ENCODE results near the gene SLC6A8.

DNA sequence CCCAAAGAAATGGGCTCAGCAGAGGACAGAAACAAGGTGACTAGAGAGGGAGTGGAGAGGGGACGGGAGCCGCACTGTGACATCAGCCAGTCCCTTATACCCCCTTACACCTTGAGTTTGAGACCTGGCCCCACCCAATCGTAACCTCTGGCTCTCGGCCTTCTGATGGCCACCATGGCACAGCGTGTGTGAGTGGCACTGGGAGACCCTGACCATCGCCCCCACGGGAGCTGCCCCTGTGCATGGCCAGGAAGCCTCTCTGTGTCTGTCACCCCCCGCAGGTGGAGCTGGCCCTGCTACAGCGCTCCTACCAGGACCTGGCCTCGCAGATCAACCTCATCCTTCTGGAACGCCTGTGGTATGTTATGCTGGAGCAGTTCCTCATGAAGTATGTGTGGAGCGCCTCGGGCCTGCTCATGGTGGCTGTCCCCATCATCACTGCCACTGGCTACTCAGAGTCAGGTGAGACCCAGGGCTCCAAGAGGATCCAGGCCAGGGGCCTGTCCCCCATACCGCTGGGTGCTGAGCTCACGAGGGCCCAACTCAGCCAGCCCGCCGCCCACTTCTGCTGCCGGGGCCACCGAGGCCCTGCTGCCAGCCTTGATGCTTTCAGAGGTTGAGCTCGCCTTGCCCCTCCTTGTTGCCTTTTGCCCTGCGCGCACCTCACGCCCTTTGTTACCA, 41.4 kb downstream of the SLC6A8 start:
- TF ChIP-seq BCL3 (IDR thresholded peaks at IDR 0.05) (no peak), POLR2A (IDR thresholded peaks at IDR 0.05; ENCODE audit: low read length) (no peak), CTCF (IDR thresholded peaks at IDR 0.05) (no peak), JUNB (IDR thresholded peaks at IDR 0.05) (no peak), NR3C1 (IDR thresholded peaks at IDR 0.05) (no peak), ESRRA (IDR thresholded peaks at IDR 0.05; ENCODE audit: borderline replicate concordance, low read length) (no peak), RCOR1 (IDR thresholded peaks at IDR 0.05; ENCODE audit: low read depth, low read length) (no peak), EHMT2 (IDR thresholded peaks at IDR 0.05; ENCODE audit: low read depth) (no peak), RFX5 (IDR thresholded peaks at IDR 0.05) (no peak), EP300 (IDR thresholded peaks at IDR 0.05) (no peak), JUN (IDR thresholded peaks at IDR 0.05) (no peak)
- TF ChIP-seq, protein P1, sequence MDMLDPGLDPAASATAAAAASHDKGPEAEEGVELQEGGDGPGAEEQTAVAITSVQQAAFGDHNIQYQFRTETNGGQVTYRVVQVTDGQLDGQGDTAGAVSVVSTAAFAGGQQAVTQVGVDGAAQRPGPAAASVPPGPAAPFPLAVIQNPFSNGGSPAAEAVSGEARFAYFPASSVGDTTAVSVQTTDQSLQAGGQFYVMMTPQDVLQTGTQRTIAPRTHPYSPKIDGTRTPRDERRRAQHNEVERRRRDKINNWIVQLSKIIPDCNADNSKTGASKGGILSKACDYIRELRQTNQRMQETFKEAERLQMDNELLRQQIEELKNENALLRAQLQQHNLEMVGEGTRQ (IDR thresholded peaks at IDR 0.05), result no peak
- TF ChIP-seq, protein P2, sequence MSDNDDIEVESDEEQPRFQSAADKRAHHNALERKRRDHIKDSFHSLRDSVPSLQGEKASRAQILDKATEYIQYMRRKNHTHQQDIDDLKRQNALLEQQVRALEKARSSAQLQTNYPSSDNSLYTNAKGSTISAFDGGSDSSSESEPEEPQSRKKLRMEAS (IDR thresholded peaks at IDR 0.05), result no peak

Measured in A549 (cell line).